Cardiac septum (tissue), 1 donor: ENCODE data around the gene XRCC6. TPM values are rescaled to one million over a fixed set of nuclear protein-coding genes. Genes with fewer than 3 reads are reported as not detected.

Source experiments
- DNase-seq: peaks from one replicate; pipeline ENCODE4 v3.0.0-alpha.2; 2020; ENCODE audit warnings: low spot score
- intact Hi-C: fragments of 100-400 bp; cut with DNase I; formaldehyde crosslinking; loops from one replicate; pipeline ENCODE4 v1.14.0; 2022
- total RNA-seq: library from RNA; stranded (reverse); fragmentation: NEBNext Ultra II Directional; extraction: Animal tissue kit (Norgen Biotek cat#: 25700); gene quantifications from one replicate; pipeline ENCODE4 v1.2.1, GENCODE V29; 2021
- donor health status: DM: no; HTN: no; CAD: no.

The XRCC6 gene
- total RNA-seq, 1 donor from 2014 or later: 155 TPM

GRCh38 chr22:41702763-41703162, 81.7 kb downstream of the XRCC6 start:
- intact Hi-C loops: no loop called here
- no peak for DNase-seq

- no peak for DNase-seq
- intact Hi-C loops: no loop called here
Measured at GRCh38 chr22:41709341-41709740, 88.2 kb downstream of the XRCC6 start.

GRCh38 chr22:41713004-41713403, 91.9 kb downstream of the XRCC6 start:
- intact Hi-C loops: no loop called here
- no peak for DNase-seq

Other genes starting within 250 kb of the XRCC6 start
- 14.0 TPM for gene TEF, start 239.4 kb upstream of the XRCC6 start, total RNA-seq
- 26.9 TPM for gene TOB2, start 174.5 kb upstream of the XRCC6 start, total RNA-seq
- 22.0 TPM for gene PHF5A, start 152.6 kb upstream of the XRCC6 start, total RNA-seq
- gene ACO2, start 152.2 kb upstream of the XRCC6 start, total RNA-seq: 662 TPM
- 18.6 TPM for gene POLR3H, start 76.8 kb upstream of the XRCC6 start, total RNA-seq
- gene CSDC2, start 60.3 kb upstream of the XRCC6 start, total RNA-seq: 115 TPM
- gene PMM1, start 31.5 kb upstream of the XRCC6 start, total RNA-seq: 21.7 TPM
- gene DESI1, start 252 bp upstream of the XRCC6 start, total RNA-seq: 30.6 TPM
- gene SNU13, start 67.6 kb downstream of the XRCC6 start, total RNA-seq: 149 TPM
- 0.40 TPM for gene MEI1, start 78.2 kb downstream of the XRCC6 start, total RNA-seq
- 2.9 TPM for gene CCDC134, start 179.4 kb downstream of the XRCC6 start, total RNA-seq
- 105 TPM for gene SREBF2, start 211.8 kb downstream of the XRCC6 start, total RNA-seq